GM19043 (cell line): ENCODE data around the gene SLC48A1.
A peak's percentile ranks its signal among the peaks of the same experiment; 100 is the strongest.

Source experiments
- ATAC-seq: cut with Tn5 transposase; IDR thresholded peaks from one replicate; pipeline ENCODE4 v1.9.1; 2021; ENCODE audit warnings: low read depth; ENCODE audit not compliant: unreplicated experiment

The SLC48A1 gene

GRCh38 chr12:47744005-47744651 lies 28.9 kb upstream of the SLC48A1 start:
- ATAC-seq = no peak

- no peak for ATAC-seq
Observed at GRCh38 chr12:47744778-47745436, 28.1 kb upstream of the SLC48A1 start.

- no peak for ATAC-seq
Observed at GRCh38 chr12:47745485-47746041, 27.5 kb upstream of the SLC48A1 start.

GRCh38 chr12:47746073-47746472 lies 27.0 kb upstream of the SLC48A1 start:
- ATAC-seq = no peak

- no peak for ATAC-seq
Observed at GRCh38 chr12:47746523-47746922, 26.5 kb upstream of the SLC48A1 start.

GRCh38 chr12:47747126-47747525 lies 25.9 kb upstream of the SLC48A1 start:
- no peak for ATAC-seq

- no peak for ATAC-seq
Observed at GRCh38 chr12:47747596-47748506, 25.2 kb upstream of the SLC48A1 start.

- ATAC-seq = no peak
Observed at GRCh38 chr12:47748507-47748828, 24.6 kb upstream of the SLC48A1 start.

GRCh38 chr12:47748899-47749298 lies 24.1 kb upstream of the SLC48A1 start:
- no peak for ATAC-seq

GRCh38 chr12:47750229-47750798 lies 22.7 kb upstream of the SLC48A1 start:
- ATAC-seq = no peak

- no peak for ATAC-seq
Observed at GRCh38 chr12:47750916-47751470, 22.0 kb upstream of the SLC48A1 start.

GRCh38 chr12:47751561-47751960 lies 21.5 kb upstream of the SLC48A1 start:
- no peak for ATAC-seq

- ATAC-seq = no peak
Observed at GRCh38 chr12:47752121-47752520, 20.9 kb upstream of the SLC48A1 start.

GRCh38 chr12:47752552-47752951 lies 20.5 kb upstream of the SLC48A1 start:
- no peak for ATAC-seq

GRCh38 chr12:47753021-47754001 lies 19.7 kb upstream of the SLC48A1 start:
- ATAC-seq = no peak

GRCh38 chr12:47754126-47754525 lies 18.9 kb upstream of the SLC48A1 start:
- no peak for ATAC-seq

- ATAC-seq = peak; percentile 11
Observed at GRCh38 chr12:47754881-47755280, 18.2 kb upstream of the SLC48A1 start.

GRCh38 chr12:47755655-47756562 lies 17.1 kb upstream of the SLC48A1 start:
- ATAC-seq = peak; percentile 64
